Vagina (tissue), 2 donors: ENCODE data around the gene PRSS27. TPM values are rescaled to one million over a fixed set of nuclear protein-coding genes. Genes with fewer than 3 reads are reported as not detected.
"Not testable (repeated sequence)": the region's sequence is repeated elsewhere in the genome, so short reads cannot be mapped to it uniquely, and the experiment has no call there.

Source experiments
- DNase-seq, 2 donors: peaks; one replicate each; pipeline ENCODE4 v3.0.0-alpha.2; 2017; ENCODE audit errors: extremely low spot score in 2 of 2
- H3K27ac ChIP-seq: fragments of 200-600 bp; sonication (generic); one replicate; pipeline ENCODE4 v1.5.1; 2019
- H3K27me3 ChIP-seq: fragments of 200-600 bp; sonication (generic); one replicate; pipeline ENCODE4 v1.5.1; 2019
- H3K36me3 ChIP-seq, 2 donors: fragments of 200-600 bp; sonication (generic); one replicate each; pipeline ENCODE4 v1.5.1; 2017 to 2019
- H3K4me1 ChIP-seq: fragments of 200-600 bp; sonication (generic); one replicate; pipeline ENCODE4 v1.5.1; 2019
- H3K4me3 ChIP-seq, 2 donors: fragments of 200-600 bp; sonication (generic); 1 replicate in 1 of 2; 2 replicates in 1 of 2; pipeline ENCODE4 v1.5.1; 2016 to 2019
- H3K9me3 ChIP-seq: fragments of 200-600 bp; sonication (generic); one replicate; pipeline ENCODE4 v1.5.1; 2019
- POLR2A ChIP-seq, 2 donors: fragments of 450-650 bp; IDR thresholded peaks; one replicate each; pipeline ENCODE4 v1.6.1; 2017; ENCODE audit warnings: antibody characterized with exemption in 2 of 2, mild to moderate bottlenecking in 2 of 2, moderate library complexity in 2 of 2
- POLR2AphosphoS5 ChIP-seq, 2 donors: sonication (generic); formaldehyde crosslinking; IDR thresholded peaks; one replicate each; pipeline ENCODE4 v1.9.0; 2017; ENCODE audit warnings: antibody characterized with exemption in 2 of 2, mild to moderate bottlenecking in 2 of 2, low read depth in 1 of 2; ENCODE audit not compliant: insufficient read depth in 1 of 2
- intact Hi-C: fragments of 100-400 bp; cut with DNase I; formaldehyde crosslinking; loops from one replicate; pipeline ENCODE4 v1.15.1; 2023
- total RNA-seq: library from RNA; depleted of rRNA; stranded (reverse); fragments of >200 nt; gene quantifications from one replicate; pipeline ENCODE4 v1.2.3, GENCODE V29; 2016
- TF ChIP-seq, protein P1 (sequence below), 3 experiments: fragments of 450-650 bp in 2 of 3; fragments of 200-600 bp in 1 of 3; sonication (generic) in 1 of 3; IDR thresholded peaks; one replicate each; pipeline ENCODE4 v1.5.1; 2017 to 2019; ENCODE audit warnings: antibody characterized with exemption in 3 of 3, mild to moderate bottlenecking in 2 of 3, moderate library complexity in 2 of 3

Gene PRSS27
- total RNA-seq, 1 donor from 2014 or later = 61.6 TPM

DNA sequence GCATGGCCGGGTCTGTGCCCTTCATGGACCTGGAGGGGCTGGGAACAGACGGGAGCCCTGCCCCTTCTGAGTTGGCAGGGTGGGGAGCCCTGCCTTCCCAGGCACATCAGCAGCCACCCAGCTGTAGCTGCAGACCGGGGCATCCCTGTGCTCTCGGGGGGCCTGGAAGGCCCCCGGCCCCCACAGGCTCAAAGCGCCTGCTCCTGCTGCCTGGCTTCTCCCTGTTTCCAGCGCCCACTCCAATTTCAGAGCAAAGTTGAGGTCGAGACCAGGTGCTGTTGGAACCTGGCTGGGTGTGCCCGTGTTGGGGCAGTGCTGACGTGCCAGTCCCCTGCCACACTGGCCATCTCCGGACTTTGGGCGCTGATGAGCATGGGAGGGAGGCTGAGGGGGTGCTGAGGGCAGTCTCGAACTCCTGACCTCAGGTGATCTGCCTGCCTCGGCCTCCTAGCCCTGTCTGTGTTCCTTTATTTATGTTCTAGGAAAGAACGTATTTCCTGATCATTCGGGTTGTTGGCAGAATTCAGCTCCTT is 4.9 kb upstream of the PRSS27 start:
- H3K27ac ChIP-seq = no peak overlapping the region
- intact Hi-C loops = no loop called here
- no peaks in the 10 kb centered on the region for H3K27me3 ChIP-seq
- peaks cover 14% of the 10 kb centered on the region for H3K4me1 ChIP-seq
- no peaks in the 10 kb centered on the region for H3K9me3 ChIP-seq
- TF ChIP-seq, protein P1, sequence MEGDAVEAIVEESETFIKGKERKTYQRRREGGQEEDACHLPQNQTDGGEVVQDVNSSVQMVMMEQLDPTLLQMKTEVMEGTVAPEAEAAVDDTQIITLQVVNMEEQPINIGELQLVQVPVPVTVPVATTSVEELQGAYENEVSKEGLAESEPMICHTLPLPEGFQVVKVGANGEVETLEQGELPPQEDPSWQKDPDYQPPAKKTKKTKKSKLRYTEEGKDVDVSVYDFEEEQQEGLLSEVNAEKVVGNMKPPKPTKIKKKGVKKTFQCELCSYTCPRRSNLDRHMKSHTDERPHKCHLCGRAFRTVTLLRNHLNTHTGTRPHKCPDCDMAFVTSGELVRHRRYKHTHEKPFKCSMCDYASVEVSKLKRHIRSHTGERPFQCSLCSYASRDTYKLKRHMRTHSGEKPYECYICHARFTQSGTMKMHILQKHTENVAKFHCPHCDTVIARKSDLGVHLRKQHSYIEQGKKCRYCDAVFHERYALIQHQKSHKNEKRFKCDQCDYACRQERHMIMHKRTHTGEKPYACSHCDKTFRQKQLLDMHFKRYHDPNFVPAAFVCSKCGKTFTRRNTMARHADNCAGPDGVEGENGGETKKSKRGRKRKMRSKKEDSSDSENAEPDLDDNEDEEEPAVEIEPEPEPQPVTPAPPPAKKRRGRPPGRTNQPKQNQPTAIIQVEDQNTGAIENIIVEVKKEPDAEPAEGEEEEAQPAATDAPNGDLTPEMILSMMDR (IDR thresholded peaks at IDR 0.05) = no peak
- TF ChIP-seq POLR2AphosphoS5 (IDR thresholded peaks at IDR 0.05; ENCODE audit: insufficient read depth in 1 of 2, low read depth in 1 of 2) (no peak), POLR2A (IDR thresholded peaks at IDR 0.05) (no peak)
- no peaks in the 10 kb centered on the region for H3K36me3 ChIP-seq
- DNase-seq = no peak
- H3K4me3 ChIP-seq = no peak overlapping the region

DNA sequence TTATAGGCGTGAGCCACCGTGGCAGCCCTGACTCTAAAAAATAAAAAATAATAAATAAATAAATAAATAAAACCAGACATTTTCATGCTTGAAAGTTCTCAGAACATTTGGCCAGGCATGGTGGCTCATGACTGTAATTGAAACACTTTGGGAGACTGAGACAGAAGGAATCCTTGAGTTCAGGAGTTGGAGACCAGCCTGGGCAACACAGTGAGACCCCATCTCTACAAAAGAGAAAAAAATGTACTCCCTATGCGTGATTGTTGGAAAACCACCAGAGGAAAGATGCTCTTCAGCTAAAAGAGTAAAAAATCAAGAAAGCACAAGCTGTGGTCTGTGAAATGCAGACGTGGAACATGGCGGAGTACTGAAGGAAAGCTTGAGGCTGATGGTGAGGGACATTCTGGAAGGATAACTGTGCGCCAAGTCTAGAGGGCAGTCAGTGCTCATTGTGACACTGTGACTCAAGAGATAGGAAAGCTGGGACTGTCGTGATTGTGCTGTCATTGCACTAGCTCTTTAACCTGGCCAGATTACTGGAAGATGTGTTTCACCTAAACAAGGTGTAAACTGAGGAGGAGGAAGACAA is 4.2 kb upstream of the PRSS27 start:
- intact Hi-C loops = no loop called here
- DNase-seq = no peak
- Histone ChIP-seq H3K36me3 (no peaks in the 10 kb centered on the region), H3K27ac (no peak overlapping the region), H3K4me1 (peaks cover 18% of the 10 kb centered on the region), H3K9me3 (no peaks in the 10 kb centered on the region), H3K4me3 (no peak overlapping the region), H3K27me3 (no peaks in the 10 kb centered on the region)
- TF ChIP-seq POLR2A (IDR thresholded peaks at IDR 0.05) (no peak), POLR2AphosphoS5 (IDR thresholded peaks at IDR 0.05; ENCODE audit: insufficient read depth in 1 of 2, low read depth in 1 of 2) (no peak)
- TF ChIP-seq, protein P1 (IDR thresholded peaks at IDR 0.05) = no peak

DNA sequence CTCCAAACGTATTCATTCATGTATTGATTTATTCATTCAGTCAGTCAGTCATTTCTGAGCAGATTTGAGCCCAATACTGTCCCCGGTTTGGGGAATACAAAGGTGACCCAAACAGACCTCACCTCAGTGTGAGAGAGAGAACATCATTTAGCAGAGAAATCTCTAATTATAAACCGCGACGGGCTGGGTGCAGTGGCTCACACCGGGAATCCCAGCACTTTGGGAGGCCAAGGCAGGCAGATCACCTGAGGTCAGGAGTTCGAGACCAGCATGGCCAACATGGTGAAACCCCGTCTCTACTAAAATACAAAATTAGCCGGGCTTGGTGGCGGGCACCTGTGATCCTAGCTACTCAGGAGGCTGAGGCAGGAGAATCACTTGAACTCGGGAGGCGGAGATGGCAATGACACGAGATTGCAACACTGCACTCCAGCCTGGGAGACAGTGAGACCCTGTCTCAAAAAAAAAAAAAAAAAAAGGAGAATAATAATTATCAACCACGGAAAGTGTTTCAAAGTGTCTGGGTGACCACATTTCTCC is 1.7 kb upstream of the PRSS27 start:
- Histone ChIP-seq H3K4me3 (peak overlapping the region; percentile 67 to 72), H3K27ac (peak overlapping the region; percentile 83), H3K4me1 (peaks cover 18% of the 10 kb centered on the region)
- H3K36me3 ChIP-seq, H3K9me3 ChIP-seq, DNase-seq, intact Hi-C loops, H3K27me3 ChIP-seq: not testable (repeated sequence)

DNA sequence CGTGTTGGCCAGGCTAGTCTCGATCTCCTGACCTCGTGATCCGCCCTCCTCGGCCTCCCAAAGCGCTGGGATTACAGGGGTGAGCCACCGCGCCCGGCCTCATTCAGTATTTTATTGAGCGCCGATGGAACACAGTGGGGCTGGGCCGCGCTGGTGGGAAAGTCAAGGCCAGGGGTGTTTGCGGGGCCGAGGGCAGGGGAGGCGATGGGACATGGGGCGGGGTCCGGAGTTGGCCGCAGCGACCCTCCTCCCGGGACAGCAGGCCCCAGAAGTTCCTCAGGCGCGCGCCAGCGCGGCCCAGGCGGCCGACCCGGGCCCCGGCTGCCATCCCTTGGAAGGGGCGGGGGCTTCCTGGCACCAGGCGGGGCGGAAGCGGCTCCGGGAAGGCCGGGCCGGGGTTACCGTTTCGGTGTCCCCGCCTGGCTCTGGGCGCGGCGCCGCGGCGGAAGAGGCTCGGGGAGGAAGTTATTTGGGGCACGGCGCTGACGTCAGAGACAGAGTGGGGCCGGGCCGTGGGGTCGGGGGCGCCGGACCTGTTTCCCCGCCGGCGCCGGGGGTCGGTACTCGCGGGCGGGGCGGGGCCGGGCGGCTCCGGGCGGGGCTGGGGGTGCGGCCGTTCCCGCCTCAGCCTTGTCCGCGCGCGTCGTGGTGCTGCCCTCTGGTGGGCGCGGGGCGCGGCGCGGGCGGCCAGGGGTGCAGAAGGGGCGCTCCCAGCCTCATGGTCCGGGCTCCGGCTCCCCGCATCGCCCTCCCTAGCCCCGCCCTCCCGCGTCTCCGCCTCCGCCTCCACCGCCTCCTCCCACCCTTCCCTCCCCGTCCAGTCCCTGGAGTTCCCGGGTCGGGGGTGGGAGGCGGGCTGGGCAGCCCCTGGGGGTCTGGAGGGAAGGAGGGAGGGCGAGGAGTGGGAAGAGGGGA is 952 bp upstream of the PRSS27 start:
- intact Hi-C loops = no loop called here
- TF ChIP-seq POLR2AphosphoS5 (IDR thresholded peaks at IDR 0.05; ENCODE audit: insufficient read depth in 1 of 2, low read depth in 1 of 2) = no peak
- no peak for TF ChIP-seq POLR2A (IDR thresholded peaks at IDR 0.05)
- TF ChIP-seq, protein P1 (IDR thresholded peaks at IDR 0.05) = peak; percentile 20 to 66 (median 30)
- Histone ChIP-seq H3K36me3 (no peaks in the 10 kb centered on the region), H3K9me3 (no peaks in the 10 kb centered on the region), H3K27me3 (no peaks in the 10 kb centered on the region), H3K4me1 (peaks cover 18% of the 10 kb centered on the region), H3K27ac (peak overlapping the region; percentile 83), H3K4me3 (peak overlapping the region; percentile 67 to 72)
- DNase-seq = no peak

DNA sequence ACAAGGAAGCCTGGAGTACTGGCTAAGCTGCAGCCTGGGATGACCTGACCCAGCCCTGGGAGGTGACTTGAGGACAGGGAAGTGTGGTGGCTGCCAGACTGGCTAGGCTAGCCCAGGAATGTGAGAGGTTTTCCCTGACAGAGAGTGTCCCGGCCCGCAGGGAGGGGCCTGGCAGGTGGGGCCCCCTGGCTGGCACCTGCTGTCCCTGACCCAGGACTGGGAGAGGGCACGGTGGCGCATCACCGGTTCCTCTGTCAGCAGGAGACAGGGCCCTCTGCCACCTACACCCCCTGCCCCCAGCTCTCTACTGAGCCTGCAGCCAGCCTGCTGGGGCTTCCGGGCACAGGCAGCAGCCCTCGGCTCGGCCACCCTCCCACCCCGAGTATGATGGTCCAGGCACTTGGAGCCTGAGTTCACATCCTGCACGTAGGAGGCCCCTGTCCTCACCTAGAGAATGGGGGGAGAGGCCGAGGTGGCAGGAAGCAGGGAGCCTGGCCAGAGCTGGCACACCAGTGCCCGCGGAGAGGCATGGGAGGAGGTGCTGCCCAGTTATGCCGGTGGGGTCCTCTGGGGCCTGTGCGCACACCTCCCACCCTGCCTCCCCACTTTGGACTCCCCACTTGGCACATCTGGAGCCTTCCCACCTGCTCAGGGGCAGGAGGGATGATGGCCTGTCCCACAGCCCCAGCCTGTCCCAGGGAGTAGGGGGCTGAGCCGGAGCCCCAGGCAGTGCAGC is 528 bp downstream of the PRSS27 start:
- no peak overlapping the region for H3K27ac ChIP-seq
- peak in 1 of 2 donors; percentile 24 for TF ChIP-seq POLR2AphosphoS5 (IDR thresholded peaks at IDR 0.05; ENCODE audit: insufficient read depth in 1 of 2, low read depth in 1 of 2)
- TF ChIP-seq, protein P1 (IDR thresholded peaks at IDR 0.05) = no peak
- intact Hi-C loops = no loop called here

More for the DNA sequence above, 528 bp downstream of the PRSS27 start:
- no peaks in the 10 kb centered on the region for H3K9me3 ChIP-seq
- no peak for DNase-seq
- H3K4me1 ChIP-seq = peaks cover 24% of the 10 kb centered on the region
- peak overlapping the region in 1 of 2 donors; percentile 72 for H3K4me3 ChIP-seq
- H3K36me3 ChIP-seq = no peaks in the 10 kb centered on the region
- H3K27me3 ChIP-seq = no peaks in the 10 kb centered on the region
